Measurements from ENCODE around the gene ANKHD1. TPM values are rescaled to one million over a fixed set of nuclear protein-coding genes. Genes with fewer than 3 reads are reported as not detected.

Gene ANKHD1
- total and polyA plus RNA-seq, 4 donors, result 33.2 to 116 (median 60.1) TPM

DNA sequence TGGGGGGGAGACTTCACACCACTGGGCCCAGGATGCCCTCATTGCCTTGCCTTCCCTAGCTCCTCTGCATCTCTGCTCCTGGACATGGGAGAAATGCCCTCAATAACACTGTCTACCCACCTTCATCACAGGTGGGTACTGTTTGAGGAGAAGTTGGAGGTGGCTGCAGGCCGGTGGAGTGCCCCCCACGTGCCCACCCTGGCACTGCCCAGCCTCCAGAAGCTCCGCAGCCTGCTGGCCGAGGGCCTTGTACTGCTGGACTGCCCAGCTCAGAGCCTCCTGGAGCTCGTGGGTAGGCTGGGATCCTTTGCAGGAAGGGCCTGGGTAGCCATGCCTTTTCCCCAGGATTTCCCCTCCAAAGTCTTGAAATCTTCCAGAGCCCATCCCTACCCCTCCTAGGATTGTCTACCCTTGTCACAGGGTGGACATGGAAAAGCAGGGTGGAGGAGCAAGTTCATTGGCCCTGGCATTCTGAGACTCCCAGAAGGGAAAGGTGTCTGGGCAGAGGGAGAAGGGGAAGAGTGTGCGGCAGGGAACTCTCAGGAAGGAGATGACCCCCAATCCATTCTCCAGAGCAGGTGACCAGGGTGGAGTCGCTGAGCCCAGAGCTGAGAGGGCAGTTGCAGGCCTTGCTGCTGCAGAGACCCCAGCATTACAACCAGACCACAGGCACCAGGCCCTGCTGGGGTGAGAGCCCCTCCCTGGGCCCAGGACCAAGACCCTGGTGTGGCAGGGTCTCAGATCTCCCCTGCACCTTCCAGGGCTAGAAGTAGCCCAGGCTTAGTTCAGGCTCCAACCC, 40.8 kb upstream of the ANKHD1 start:
- DNase-seq (ENCODE audit: low spot score), result no peak
- H3K36me3 ChIP-seq (ENCODE audit: control insufficient read depth in 4 of 4, insufficient read depth in 3 of 4, low read depth in 1 of 4, low read length in 3 of 4), result no peaks in the 10 kb centered on the region
- no peaks in the 10 kb centered on the region for H3K27me3 ChIP-seq (ENCODE audit: control insufficient read depth in 4 of 4, insufficient read depth in 4 of 4, low read length in 3 of 4)
- TF ChIP-seq, protein P1, sequence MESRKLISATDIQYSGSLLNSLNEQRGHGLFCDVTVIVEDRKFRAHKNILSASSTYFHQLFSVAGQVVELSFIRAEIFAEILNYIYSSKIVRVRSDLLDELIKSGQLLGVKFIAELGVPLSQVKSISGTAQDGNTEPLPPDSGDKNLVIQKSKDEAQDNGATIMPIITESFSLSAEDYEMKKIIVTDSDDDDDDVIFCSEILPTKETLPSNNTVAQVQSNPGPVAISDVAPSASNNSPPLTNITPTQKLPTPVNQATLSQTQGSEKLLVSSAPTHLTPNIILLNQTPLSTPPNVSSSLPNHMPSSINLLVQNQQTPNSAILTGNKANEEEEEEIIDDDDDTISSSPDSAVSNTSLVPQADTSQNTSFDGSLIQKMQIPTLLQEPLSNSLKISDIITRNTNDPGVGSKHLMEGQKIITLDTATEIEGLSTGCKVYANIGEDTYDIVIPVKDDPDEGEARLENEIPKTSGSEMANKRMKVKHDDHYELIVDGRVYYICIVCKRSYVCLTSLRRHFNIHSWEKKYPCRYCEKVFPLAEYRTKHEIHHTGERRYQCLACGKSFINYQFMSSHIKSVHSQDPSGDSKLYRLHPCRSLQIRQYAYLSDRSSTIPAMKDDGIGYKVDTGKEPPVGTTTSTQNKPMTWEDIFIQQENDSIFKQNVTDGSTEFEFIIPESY (IDR thresholded peaks at IDR 0.05), result no peak
- TF ChIP-seq RXRA (IDR thresholded peaks at IDR 0.05) (no peak), RAD21 (IDR thresholded peaks at IDR 0.05) (no peak), JUND (IDR thresholded peaks at IDR 0.05) (no peak), GABPA (IDR thresholded peaks at IDR 0.05 in 1 of 2, conservative IDR thresholded peaks at IDR 0.05 in 1 of 2) (no peak), TAF1 (conservative IDR thresholded peaks at IDR 0.05) (no peak), YY1 (IDR thresholded peaks at IDR 0.05) (no peak), EGR1 (IDR thresholded peaks at IDR 0.05; ENCODE audit: low read depth in 2 of 2) (no peak), FOXA2 (IDR thresholded peaks at IDR 0.05) (no peak), HNF4G (IDR thresholded peaks at IDR 0.05) (no peak), FOXA1 (IDR thresholded peaks at IDR 0.05) (no peak), SP1 (IDR thresholded peaks at IDR 0.05) (no peak), NR2F2 (IDR thresholded peaks at IDR 0.05) (no peak), HNF4A (conservative IDR thresholded peaks at IDR 0.05) (no peak)
- TF ChIP-seq, protein P2, sequence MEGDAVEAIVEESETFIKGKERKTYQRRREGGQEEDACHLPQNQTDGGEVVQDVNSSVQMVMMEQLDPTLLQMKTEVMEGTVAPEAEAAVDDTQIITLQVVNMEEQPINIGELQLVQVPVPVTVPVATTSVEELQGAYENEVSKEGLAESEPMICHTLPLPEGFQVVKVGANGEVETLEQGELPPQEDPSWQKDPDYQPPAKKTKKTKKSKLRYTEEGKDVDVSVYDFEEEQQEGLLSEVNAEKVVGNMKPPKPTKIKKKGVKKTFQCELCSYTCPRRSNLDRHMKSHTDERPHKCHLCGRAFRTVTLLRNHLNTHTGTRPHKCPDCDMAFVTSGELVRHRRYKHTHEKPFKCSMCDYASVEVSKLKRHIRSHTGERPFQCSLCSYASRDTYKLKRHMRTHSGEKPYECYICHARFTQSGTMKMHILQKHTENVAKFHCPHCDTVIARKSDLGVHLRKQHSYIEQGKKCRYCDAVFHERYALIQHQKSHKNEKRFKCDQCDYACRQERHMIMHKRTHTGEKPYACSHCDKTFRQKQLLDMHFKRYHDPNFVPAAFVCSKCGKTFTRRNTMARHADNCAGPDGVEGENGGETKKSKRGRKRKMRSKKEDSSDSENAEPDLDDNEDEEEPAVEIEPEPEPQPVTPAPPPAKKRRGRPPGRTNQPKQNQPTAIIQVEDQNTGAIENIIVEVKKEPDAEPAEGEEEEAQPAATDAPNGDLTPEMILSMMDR (IDR thresholded peaks at IDR 0.05; ENCODE audit: low read depth, low read length, missing input control), result no peak
- TF ChIP-seq, protein P3, sequence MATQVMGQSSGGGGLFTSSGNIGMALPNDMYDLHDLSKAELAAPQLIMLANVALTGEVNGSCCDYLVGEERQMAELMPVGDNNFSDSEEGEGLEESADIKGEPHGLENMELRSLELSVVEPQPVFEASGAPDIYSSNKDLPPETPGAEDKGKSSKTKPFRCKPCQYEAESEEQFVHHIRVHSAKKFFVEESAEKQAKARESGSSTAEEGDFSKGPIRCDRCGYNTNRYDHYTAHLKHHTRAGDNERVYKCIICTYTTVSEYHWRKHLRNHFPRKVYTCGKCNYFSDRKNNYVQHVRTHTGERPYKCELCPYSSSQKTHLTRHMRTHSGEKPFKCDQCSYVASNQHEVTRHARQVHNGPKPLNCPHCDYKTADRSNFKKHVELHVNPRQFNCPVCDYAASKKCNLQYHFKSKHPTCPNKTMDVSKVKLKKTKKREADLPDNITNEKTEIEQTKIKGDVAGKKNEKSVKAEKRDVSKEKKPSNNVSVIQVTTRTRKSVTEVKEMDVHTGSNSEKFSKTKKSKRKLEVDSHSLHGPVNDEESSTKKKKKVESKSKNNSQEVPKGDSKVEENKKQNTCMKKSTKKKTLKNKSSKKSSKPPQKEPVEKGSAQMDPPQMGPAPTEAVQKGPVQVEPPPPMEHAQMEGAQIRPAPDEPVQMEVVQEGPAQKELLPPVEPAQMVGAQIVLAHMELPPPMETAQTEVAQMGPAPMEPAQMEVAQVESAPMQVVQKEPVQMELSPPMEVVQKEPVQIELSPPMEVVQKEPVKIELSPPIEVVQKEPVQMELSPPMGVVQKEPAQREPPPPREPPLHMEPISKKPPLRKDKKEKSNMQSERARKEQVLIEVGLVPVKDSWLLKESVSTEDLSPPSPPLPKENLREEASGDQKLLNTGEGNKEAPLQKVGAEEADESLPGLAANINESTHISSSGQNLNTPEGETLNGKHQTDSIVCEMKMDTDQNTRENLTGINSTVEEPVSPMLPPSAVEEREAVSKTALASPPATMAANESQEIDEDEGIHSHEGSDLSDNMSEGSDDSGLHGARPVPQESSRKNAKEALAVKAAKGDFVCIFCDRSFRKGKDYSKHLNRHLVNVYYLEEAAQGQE (IDR thresholded peaks at IDR 0.05), result no peak
- TF ChIP-seq, protein P4, sequence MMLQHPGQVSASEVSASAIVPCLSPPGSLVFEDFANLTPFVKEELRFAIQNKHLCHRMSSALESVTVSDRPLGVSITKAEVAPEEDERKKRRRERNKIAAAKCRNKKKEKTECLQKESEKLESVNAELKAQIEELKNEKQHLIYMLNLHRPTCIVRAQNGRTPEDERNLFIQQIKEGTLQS (IDR thresholded peaks at IDR 0.05), result no peak
- TF ChIP-seq, protein P5, sequence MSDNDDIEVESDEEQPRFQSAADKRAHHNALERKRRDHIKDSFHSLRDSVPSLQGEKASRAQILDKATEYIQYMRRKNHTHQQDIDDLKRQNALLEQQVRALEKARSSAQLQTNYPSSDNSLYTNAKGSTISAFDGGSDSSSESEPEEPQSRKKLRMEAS (IDR thresholded peaks at IDR 0.05), result no peak
- H3K4me1 ChIP-seq (ENCODE audit: control insufficient read depth in 4 of 4, insufficient read depth in 4 of 4, low read length in 3 of 4), result peaks cover 2 to 12% (median 7%) of the 10 kb centered on the region in 4 donors
- WGBS, result 82% methylated on average over 7 of the region's 7 CpGs
- H3K4me3 ChIP-seq (ENCODE audit: low read depth in 1 of 3, low read length in 3 of 3), result no peak overlapping the region
- H3K9ac ChIP-seq (ENCODE audit: low read depth in 1 of 2, low read length in 2 of 2), result no peak overlapping the region
- H3K9me3 ChIP-seq (ENCODE audit: control insufficient read depth in 4 of 4, low read length in 3 of 4), result no peaks in the 10 kb centered on the region
- no peak overlapping the region for H3K27ac ChIP-seq (ENCODE audit: low read depth in 1 of 2, low read length in 2 of 2)
